ENCODE measurements around the gene CHD9NB. TPM values are rescaled to one million over a fixed set of nuclear protein-coding genes. Genes with fewer than 3 reads are reported as not detected.

Gene CHD9NB
- total RNA-seq, 1 donor from 2014 or later, result 0.77 TPM

GRCh38 chr16:53091466-53092211, 38.9 kb upstream of the CHD9NB start:
- Histone ChIP-seq H3K36me3 (no peaks in the 10 kb centered on the region), H3K27me3 (ENCODE audit: low read depth) (no peaks in the 10 kb centered on the region), H3K4me3 (peak overlapping the region; percentile 36), H3K9me3 (replicated peaks) (no peaks in the 10 kb centered on the region), H3K4me1 (peaks cover 77% of the 10 kb centered on the region), H3K27ac (replicated peaks) (peak overlapping the region; percentile 94)
- no peak for TF ChIP-seq CTCF (IDR thresholded peaks at IDR 0.05; ENCODE audit: borderline replicate concordance)
- intact Hi-C loops (cut with micrococcal nuclease), result no loop called here
- peak; percentile 67 for DNase-seq

DNA sequence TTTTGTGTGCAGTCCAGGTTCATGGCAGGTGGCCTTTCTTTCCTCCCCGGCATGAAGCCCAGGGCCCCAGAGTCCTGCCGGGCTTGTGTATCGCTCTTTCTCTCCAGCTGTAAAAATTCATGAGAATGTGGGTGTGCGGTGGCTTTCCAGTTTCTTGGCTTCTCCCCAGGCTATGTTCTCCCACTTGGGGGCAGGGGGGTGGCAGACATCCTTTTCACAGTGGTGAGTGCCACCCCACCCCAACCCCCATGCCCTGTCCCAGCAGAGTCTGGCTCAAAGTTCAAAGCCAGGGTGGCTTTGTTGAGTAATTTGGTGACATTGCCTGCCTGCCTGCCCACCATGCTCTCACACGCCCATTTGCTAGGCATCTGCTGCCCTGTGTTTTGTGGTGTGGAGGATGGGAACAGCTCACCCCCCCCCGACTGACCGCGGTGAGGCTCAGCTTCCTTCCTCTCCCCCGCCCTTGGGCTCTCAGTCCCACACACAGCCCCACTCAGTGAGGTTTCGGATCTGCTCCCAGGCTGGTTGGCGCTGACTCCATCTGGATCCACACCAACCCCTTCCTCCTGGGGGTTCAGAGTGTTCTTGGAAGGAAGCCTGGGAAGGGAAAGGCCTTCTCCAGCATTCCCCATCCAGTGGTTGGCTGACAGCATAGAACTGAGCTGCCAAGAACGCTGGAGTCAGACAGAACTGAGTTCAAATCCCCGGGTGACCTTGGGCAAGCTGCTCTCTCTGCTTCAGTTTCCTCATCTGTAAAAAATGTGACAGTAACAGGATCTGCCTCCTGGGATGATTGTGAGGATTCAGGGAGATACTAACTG, 38.1 kb upstream of the CHD9NB start:
- no peaks in the 10 kb centered on the region for H3K27me3 ChIP-seq (ENCODE audit: low read depth)
- no peaks in the 10 kb centered on the region for H3K9me3 ChIP-seq (replicated peaks)
- intact Hi-C loops (cut with micrococcal nuclease), result no loop called here
- H3K4me1 ChIP-seq, result peaks cover 83% of the 10 kb centered on the region
- peak; percentile 5 for TF ChIP-seq CTCF (IDR thresholded peaks at IDR 0.05; ENCODE audit: borderline replicate concordance)
- peak; percentile 93 for DNase-seq
- H3K27ac ChIP-seq (replicated peaks), result peak overlapping the region; percentile 94
- H3K36me3 ChIP-seq, result no peaks in the 10 kb centered on the region
- H3K4me3 ChIP-seq, result peak overlapping the region; percentile 36

GRCh38 chr16:53090286-53090590, 37.5 kb upstream of the CHD9NB start:
- Histone ChIP-seq H3K27ac (replicated peaks) (peak overlapping the region; percentile 94), H3K4me1 (peaks cover 88% of the 10 kb centered on the region), H3K9me3 (replicated peaks) (no peaks in the 10 kb centered on the region), H3K36me3 (no peaks in the 10 kb centered on the region), H3K27me3 (ENCODE audit: low read depth) (no peaks in the 10 kb centered on the region), H3K4me3 (peak overlapping the region; percentile 24)
- intact Hi-C loops (cut with micrococcal nuclease), result no loop called here
- DNase-seq, result no peak
- TF ChIP-seq CTCF (IDR thresholded peaks at IDR 0.05; ENCODE audit: borderline replicate concordance), result no peak

DNA sequence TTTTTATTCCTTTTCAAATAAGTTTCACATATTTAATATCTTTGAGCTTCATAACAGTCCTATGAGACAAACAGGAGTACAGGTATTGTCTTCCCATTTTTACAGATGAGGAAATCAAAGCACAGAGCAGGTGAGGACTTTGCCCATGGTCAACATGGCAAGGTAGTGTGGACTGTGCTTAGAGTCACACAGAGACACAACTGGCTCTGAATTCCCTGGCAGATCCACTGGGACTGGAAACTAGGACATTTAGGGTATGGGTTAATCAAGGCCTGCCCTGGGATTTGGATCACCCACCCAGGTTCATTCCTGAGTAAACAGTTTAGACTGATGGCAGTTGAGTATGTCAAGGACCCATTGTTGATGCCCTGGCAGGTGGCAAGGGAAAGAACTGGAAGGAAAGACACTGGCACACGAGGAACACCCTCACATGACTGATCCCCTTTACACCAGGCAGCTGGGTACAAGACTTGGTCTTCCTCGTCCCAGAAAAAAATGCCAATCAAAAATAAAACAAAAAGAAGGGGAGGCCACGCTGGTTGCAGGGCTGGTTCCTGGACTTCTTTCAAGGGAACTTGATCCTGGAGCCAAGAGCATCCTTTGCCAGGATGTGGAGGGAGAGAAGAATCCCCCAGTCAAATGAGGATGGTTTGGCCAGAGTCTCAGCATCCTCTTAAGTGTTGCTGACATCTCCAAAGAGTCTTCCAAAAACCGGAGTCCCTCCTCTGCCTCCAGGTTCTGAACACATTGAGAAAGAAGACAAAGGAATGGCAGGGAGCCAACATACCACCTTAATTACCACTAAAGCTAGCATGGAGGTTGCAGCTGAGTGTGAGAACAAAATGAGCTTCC, 37.0 kb upstream of the CHD9NB start:
- Histone ChIP-seq H3K27ac (replicated peaks) (peak overlapping the region; percentile 94), H3K4me1 (peaks cover 88% of the 10 kb centered on the region), H3K27me3 (ENCODE audit: low read depth) (no peaks in the 10 kb centered on the region), H3K9me3 (replicated peaks) (no peaks in the 10 kb centered on the region), H3K4me3 (peak overlapping the region; percentile 24), H3K36me3 (no peaks in the 10 kb centered on the region)
- intact Hi-C loops (cut with micrococcal nuclease), result no loop called here
- no peak for TF ChIP-seq CTCF (IDR thresholded peaks at IDR 0.05; ENCODE audit: borderline replicate concordance)
- DNase-seq, result no peak

DNA sequence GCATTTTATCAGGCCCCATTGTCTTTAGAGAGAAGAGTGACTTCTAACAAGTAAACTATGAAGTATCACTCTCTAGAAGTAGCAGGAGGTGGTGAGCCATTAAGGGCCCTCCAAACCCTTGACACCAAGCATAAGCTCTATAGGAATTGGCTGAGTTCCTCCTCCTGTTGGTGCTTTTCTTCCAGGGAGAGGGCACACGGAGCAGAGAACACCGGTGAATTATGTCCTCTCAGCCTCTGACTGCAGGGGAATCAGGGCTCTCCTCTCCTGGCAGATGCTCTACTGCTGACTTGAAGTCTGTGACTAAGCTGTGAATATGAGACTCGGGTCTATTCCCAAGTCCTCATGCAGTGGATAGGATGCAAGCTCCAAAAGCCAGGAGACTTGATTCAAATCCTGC, 34.4 kb upstream of the CHD9NB start:
- Histone ChIP-seq H3K9me3 (replicated peaks) (no peaks in the 10 kb centered on the region), H3K27ac (replicated peaks) (peak overlapping the region; percentile 94), H3K4me1 (peaks cover 88% of the 10 kb centered on the region), H3K4me3 (no peak overlapping the region), H3K36me3 (no peaks in the 10 kb centered on the region), H3K27me3 (ENCODE audit: low read depth) (no peaks in the 10 kb centered on the region)
- no peak for TF ChIP-seq CTCF (IDR thresholded peaks at IDR 0.05; ENCODE audit: borderline replicate concordance)
- intact Hi-C loops (cut with micrococcal nuclease), result no loop called here
- no peak for DNase-seq

Measured in left ventricle myocardium inferior (tissue), 1 donor.